ENCODE measurements around the gene YIPF3.

The YIPF3 gene

GRCh38 chr6:43471399-43471798 is 45.3 kb downstream of the YIPF3 start:
- TF ChIP-seq SIN3A (IDR thresholded peaks at IDR 0.05; ENCODE audit: borderline replicate concordance, insufficient read depth, low read length): no peak
- no peak for TF ChIP-seq REST (IDR thresholded peaks at IDR 0.05; ENCODE audit: insufficient read depth in 1 of 2, low read depth in 2 of 2, low read length in 2 of 2)
- no peak for TF ChIP-seq POLR2AphosphoS5 (IDR thresholded peaks at IDR 0.05; ENCODE audit: low read depth, low read length)
- no peak for TF ChIP-seq TAF1 (IDR thresholded peaks at IDR 0.05; ENCODE audit: borderline replicate concordance, insufficient read depth, low read length)
- TF ChIP-seq FOXP2 (optimal IDR thresholded peaks at IDR 0.05; ENCODE audit: borderline replicate concordance, extremely low read depth, extremely low read length, insufficient read depth): no peak

- TF ChIP-seq REST (IDR thresholded peaks at IDR 0.05; ENCODE audit: insufficient read depth in 1 of 2, low read depth in 2 of 2, low read length in 2 of 2) (no peak), TAF1 (IDR thresholded peaks at IDR 0.05; ENCODE audit: borderline replicate concordance, insufficient read depth, low read length) (no peak), FOXP2 (optimal IDR thresholded peaks at IDR 0.05; ENCODE audit: borderline replicate concordance, extremely low read depth, extremely low read length, insufficient read depth) (no peak), POLR2AphosphoS5 (IDR thresholded peaks at IDR 0.05; ENCODE audit: low read depth, low read length) (no peak), SIN3A (IDR thresholded peaks at IDR 0.05; ENCODE audit: borderline replicate concordance, insufficient read depth, low read length) (no peak)
Observed at GRCh38 chr6:43469947-43470346, 46.8 kb downstream of the YIPF3 start.

DNA sequence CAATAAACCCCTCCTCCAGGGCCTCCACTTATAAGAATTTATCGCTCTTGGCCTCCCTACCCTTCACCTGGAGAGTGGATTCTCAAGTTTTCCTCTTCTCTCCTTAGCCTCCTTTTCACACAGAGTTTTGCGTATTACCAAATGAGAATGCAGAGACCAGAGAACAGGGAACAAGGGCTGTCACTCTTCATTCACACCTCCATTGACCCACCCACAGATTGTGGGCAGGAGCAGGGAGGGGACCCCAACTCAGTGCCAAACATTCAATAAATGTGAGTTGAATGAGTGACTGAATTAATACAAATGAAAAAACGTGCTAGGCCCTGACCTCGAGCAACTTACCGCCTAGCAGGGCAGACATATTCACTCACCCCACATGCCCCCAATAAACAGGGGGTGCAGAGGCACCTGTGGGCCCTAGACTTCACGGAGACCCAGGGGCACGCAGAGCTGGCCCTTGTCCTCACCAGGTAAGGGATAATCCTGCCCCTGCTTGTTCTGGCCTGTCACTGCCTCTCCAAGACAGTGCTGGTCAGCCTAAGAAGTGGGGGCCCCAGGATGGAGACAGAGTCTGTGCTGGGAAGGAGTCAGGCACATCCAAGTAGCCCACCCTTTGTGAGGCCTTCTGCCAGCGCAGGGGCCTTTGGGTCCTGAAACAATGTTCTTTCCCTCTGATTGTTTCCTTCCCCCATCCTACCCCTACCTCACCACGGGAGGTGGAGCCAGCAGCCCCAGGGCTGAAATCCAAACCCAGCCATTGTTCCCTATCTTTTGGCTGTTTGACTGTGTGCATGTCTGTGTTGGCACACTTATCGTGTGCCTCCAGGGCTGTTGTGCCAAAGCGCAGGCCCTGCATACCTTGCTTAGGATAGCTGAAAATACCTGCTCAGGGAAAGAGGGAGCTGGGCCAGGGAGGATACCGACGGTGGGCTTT is 47.7 kb downstream of the YIPF3 start:
- TF ChIP-seq FOXP2 (optimal IDR thresholded peaks at IDR 0.05; ENCODE audit: borderline replicate concordance, extremely low read depth, extremely low read length, insufficient read depth) (no peak), POLR2AphosphoS5 (IDR thresholded peaks at IDR 0.05; ENCODE audit: low read depth, low read length) (no peak), REST (IDR thresholded peaks at IDR 0.05; ENCODE audit: insufficient read depth in 1 of 2, low read depth in 2 of 2, low read length in 2 of 2) (no peak), SIN3A (IDR thresholded peaks at IDR 0.05; ENCODE audit: borderline replicate concordance, insufficient read depth, low read length) (no peak), TAF1 (IDR thresholded peaks at IDR 0.05; ENCODE audit: borderline replicate concordance, insufficient read depth, low read length) (no peak)

DNA sequence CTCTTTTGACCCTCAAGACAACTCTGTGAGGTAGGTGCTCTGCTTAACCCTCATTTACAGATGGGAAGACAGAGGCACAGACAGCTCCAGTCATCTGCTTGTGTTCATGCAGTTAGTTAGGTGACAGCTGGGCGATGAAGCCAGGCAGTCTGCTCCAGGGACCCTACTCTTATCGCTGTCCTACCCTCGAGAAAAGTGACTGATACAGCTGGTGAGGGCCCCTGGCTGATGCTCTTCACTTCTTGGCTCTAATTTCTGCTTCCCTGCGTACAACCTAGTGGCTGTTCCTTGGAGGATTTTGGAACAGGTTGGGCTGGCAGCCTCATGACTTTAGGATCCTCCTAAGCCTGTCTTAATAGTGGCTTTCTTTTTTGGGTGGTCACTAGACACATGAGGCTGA is 48.5 kb downstream of the YIPF3 start:
- TF ChIP-seq SIN3A (IDR thresholded peaks at IDR 0.05; ENCODE audit: borderline replicate concordance, insufficient read depth, low read length) (no peak), POLR2AphosphoS5 (IDR thresholded peaks at IDR 0.05; ENCODE audit: low read depth, low read length) (no peak), REST (IDR thresholded peaks at IDR 0.05; ENCODE audit: insufficient read depth in 1 of 2, low read depth in 2 of 2, low read length in 2 of 2) (no peak), TAF1 (IDR thresholded peaks at IDR 0.05; ENCODE audit: borderline replicate concordance, insufficient read depth, low read length) (no peak), FOXP2 (optimal IDR thresholded peaks at IDR 0.05; ENCODE audit: borderline replicate concordance, extremely low read depth, extremely low read length, insufficient read depth) (no peak)

Measured in PFSK-1 (cell line).